ENCODE measurements around the gene TRIM9.

TRIM9 gene

DNA sequence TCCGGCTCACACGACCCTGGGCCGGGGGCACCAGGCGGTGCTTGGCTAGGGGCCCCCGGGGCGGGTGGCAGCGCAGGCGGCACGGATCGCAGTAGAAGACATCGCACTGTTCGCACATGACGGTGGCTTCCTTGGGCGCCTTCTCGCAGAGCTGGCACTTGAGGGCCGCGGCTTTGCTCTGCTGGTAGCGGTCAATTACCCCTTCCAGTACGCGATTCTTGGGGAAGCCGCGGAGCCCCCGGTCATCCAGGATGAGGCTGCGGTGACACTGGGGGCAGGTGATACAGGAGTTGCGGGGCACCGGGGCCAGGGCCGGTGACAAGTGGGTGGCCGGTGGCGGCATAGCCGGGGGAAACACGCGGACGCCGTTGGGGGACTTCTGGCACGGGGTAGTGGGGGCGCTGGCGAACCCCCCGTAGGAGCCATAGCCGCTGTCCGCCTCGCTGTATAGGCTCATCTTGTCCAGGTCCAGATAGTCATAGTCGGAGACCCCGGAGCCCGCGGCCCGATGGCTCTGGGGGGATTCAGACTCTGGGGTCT is 553 bp downstream of the TRIM9 start:
- Histone ChIP-seq H3K36me3 (replicated peaks; ENCODE audit: insufficient read depth, low read length) (no peaks in the 10 kb centered on the region), H3K79me2 (ENCODE audit: low read length) (no peaks in the 10 kb centered on the region), H3K4me2 (ENCODE audit: low read depth, low read length) (peak overlapping the region; percentile 91), H3K27me3 (replicated peaks; ENCODE audit: insufficient read depth, low read length) (no peaks in the 10 kb centered on the region), H3K27ac (ENCODE audit: low read length) (no peak overlapping the region), H3K9me3 (replicated peaks; ENCODE audit: insufficient read depth, low read length) (no peaks in the 10 kb centered on the region), H3K4me3 (ENCODE audit: low read length) (peak overlapping the region; percentile 72), H3F3A (ENCODE audit: insufficient read depth, low read length) (no peaks in the 10 kb centered on the region), H2AFZ (ENCODE audit: low read length) (peak overlapping the region; percentile 61), H3K9me2 (replicated peaks; ENCODE audit: insufficient read depth, low read length) (no peaks in the 10 kb centered on the region), H3K9ac (ENCODE audit: low read length) (no peak overlapping the region), H3K4me1 (ENCODE audit: low read length) (no peaks in the 10 kb centered on the region), H4K20me1 (ENCODE audit: insufficient read depth, low read length) (no peaks in the 10 kb centered on the region)
- no peak for DNase-seq
- TF ChIP-seq, protein P1, sequence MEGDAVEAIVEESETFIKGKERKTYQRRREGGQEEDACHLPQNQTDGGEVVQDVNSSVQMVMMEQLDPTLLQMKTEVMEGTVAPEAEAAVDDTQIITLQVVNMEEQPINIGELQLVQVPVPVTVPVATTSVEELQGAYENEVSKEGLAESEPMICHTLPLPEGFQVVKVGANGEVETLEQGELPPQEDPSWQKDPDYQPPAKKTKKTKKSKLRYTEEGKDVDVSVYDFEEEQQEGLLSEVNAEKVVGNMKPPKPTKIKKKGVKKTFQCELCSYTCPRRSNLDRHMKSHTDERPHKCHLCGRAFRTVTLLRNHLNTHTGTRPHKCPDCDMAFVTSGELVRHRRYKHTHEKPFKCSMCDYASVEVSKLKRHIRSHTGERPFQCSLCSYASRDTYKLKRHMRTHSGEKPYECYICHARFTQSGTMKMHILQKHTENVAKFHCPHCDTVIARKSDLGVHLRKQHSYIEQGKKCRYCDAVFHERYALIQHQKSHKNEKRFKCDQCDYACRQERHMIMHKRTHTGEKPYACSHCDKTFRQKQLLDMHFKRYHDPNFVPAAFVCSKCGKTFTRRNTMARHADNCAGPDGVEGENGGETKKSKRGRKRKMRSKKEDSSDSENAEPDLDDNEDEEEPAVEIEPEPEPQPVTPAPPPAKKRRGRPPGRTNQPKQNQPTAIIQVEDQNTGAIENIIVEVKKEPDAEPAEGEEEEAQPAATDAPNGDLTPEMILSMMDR (IDR thresholded peaks at IDR 0.05; ENCODE audit: low read length): no peak
- TF ChIP-seq EZH2 (optimal IDR thresholded peaks at IDR 0.05; ENCODE audit: low read depth, low read length) (no peak), EZH2phosphoT487 (IDR thresholded peaks at IDR 0.05; ENCODE audit: low read length) (no peak)

DNA sequence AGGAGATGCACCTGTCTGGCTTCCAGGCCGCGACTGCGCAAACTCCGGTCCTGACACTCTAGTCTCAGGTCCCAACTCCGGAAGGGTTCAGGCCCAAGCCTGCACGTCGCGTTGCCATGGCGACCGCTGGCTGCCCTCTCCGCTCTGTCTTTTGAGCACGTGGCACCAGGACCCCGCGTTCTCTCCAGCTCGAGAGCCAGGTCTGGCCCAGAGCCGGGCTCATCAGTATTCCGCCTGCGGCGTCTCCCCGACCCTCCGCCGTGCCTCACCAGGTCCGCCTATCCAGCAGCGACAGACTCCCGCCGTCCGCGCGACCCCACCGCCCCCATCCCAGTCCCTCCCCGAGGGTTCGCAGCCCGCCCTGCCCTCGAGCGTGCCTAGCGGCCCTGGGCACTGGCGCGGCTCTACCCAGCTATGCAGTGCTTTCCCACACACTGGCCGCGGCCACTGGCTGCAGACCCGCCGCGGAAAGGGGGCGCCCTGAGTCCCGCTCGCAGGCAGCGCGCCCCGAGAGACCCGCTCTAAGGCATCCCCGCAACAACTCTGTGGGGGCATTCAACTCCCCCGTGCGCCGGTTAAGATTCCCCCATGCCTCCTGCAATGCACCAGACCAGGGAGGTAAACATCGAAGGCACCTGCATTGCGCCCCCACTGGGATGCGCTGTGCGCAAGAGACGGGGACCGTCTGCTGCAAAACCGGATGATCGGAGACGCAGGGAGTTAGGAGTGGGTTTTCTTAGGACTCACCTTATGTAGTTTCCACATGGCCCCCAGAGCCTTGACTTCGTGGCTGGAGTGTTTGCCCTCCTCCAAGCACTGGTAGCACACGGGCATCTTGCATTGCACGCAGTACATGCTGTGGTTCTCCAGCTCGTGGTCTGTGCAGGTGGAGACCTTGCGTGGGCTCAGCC is 1.3 kb downstream of the TRIM9 start:
- Histone ChIP-seq H3K79me2 (ENCODE audit: low read length) (no peaks in the 10 kb centered on the region), H3K27me3 (replicated peaks; ENCODE audit: insufficient read depth, low read length) (no peaks in the 10 kb centered on the region), H3K9me3 (replicated peaks; ENCODE audit: insufficient read depth, low read length) (no peaks in the 10 kb centered on the region), H3K4me1 (ENCODE audit: low read length) (no peaks in the 10 kb centered on the region), H3K36me3 (replicated peaks; ENCODE audit: insufficient read depth, low read length) (no peaks in the 10 kb centered on the region), H3K9me2 (replicated peaks; ENCODE audit: insufficient read depth, low read length) (no peaks in the 10 kb centered on the region), H3K27ac (ENCODE audit: low read length) (no peak overlapping the region), H2AFZ (ENCODE audit: low read length) (no peak overlapping the region), H3K9ac (ENCODE audit: low read length) (no peak overlapping the region), H4K20me1 (ENCODE audit: insufficient read depth, low read length) (no peaks in the 10 kb centered on the region), H3K4me3 (ENCODE audit: low read length) (0 out of 2 replicates have a peak overlapping the region, but pooled peaks have one; percentile 72), H3K4me2 (ENCODE audit: low read depth, low read length) (peak overlapping the region; percentile 91; the same call in 1 of the 2 replicates), H3F3A (ENCODE audit: insufficient read depth, low read length) (no peaks in the 10 kb centered on the region)
- DNase-seq: no peak
- TF ChIP-seq, protein P1 (IDR thresholded peaks at IDR 0.05; ENCODE audit: low read length): no peak
- TF ChIP-seq EZH2 (optimal IDR thresholded peaks at IDR 0.05; ENCODE audit: low read depth, low read length): no peak
- no peak for TF ChIP-seq EZH2phosphoT487 (IDR thresholded peaks at IDR 0.05; ENCODE audit: low read length)

DNA sequence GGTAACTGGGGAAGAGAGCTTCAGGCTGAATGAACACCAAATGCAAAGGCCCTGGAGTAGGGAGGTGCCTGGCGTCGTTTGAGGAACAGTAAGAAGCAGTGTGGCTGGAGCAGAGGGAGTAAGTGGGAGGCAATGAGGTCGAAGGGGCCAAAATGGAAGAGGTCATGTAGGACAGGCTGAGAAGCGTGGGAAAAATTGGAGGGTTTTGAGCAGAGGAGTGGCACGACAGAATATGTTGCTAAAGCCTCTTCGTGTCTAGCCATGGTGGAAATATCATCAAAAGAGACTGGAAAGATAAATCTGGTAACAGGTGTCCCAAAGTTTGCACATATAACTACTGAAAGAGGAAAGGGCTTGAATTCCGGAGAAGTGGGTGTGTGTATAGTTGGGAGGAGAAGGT is 1.9 kb downstream of the TRIM9 start:
- Histone ChIP-seq H3K79me2 (ENCODE audit: low read length) (no peaks in the 10 kb centered on the region), H3K36me3 (replicated peaks; ENCODE audit: insufficient read depth, low read length) (no peaks in the 10 kb centered on the region), H4K20me1 (ENCODE audit: insufficient read depth, low read length) (no peaks in the 10 kb centered on the region), H3K27ac (ENCODE audit: low read length) (no peak overlapping the region), H3K9me3 (replicated peaks; ENCODE audit: insufficient read depth, low read length) (no peaks in the 10 kb centered on the region), H3K4me3 (ENCODE audit: low read length) (no peak overlapping the region), H3K9me2 (replicated peaks; ENCODE audit: insufficient read depth, low read length) (no peaks in the 10 kb centered on the region), H3K4me2 (ENCODE audit: low read depth, low read length) (no peak overlapping the region), H3K9ac (ENCODE audit: low read length) (no peak overlapping the region), H3K4me1 (ENCODE audit: low read length) (no peaks in the 10 kb centered on the region), H2AFZ (ENCODE audit: low read length) (no peak overlapping the region), H3F3A (ENCODE audit: insufficient read depth, low read length) (no peaks in the 10 kb centered on the region), H3K27me3 (replicated peaks; ENCODE audit: insufficient read depth, low read length) (no peaks in the 10 kb centered on the region)
- no peak for DNase-seq
- TF ChIP-seq EZH2 (optimal IDR thresholded peaks at IDR 0.05; ENCODE audit: low read depth, low read length): no peak
- TF ChIP-seq, protein P1 (IDR thresholded peaks at IDR 0.05; ENCODE audit: low read length): no peak
- TF ChIP-seq EZH2phosphoT487 (IDR thresholded peaks at IDR 0.05; ENCODE audit: low read length): no peak
